OCI-LY7 (cell line): ENCODE results near the gene C1orf35. TPM values are rescaled to one million over a fixed set of nuclear protein-coding genes. Genes with fewer than 3 reads are reported as not detected.

Experiments used
- BruUV-seq: library from RNA; stranded (reverse); fragments of 400-500 nt; replicated peaks from 2 replicates; lab custom pipeline; 2021; lab: Mats Ljungman, UMichigan
- CTCF ChIA-PET: fragments of 300-600 bp; sonication (Branson Sonifier 250); formaldehyde crosslinking; loops from one replicate; lab custom pipeline; 2022; ENCODE audit warnings: antibody characterized with exemption; ENCODE audit not compliant: unreplicated experiment; lab: Charles Lee
- POLR2A ChIA-PET: fragments of 300-600 bp; sonication (Branson Sonifier 250); formaldehyde crosslinking; loops from one replicate; lab custom pipeline; 2022; ENCODE audit warnings: antibody characterized with exemption; lab: Charles Lee
- DNase-seq: peaks from one replicate; pipeline ENCODE4 v3.0.0-alpha.2; 2015; ENCODE audit warnings: low spot score
- H2AFZ ChIP-seq: fragments of 200-600 bp; sonication (generic), shearing (Covaris generic); 2 replicates; pipeline ENCODE4 v1.6.1; 2014; ENCODE audit warnings: mild to moderate bottlenecking, antibody characterized with exemption, low read length, moderate library complexity
- H3K27ac ChIP-seq: fragments of 200-600 bp; sonication (generic); 2 replicates; pipeline ENCODE4 v1.5.1; 2014; ENCODE audit warnings: mixed run types, low read depth, mild to moderate bottlenecking, moderate library complexity, low read length, inconsistent platforms; ENCODE audit not compliant: poor library complexity, severe bottlenecking
- H3K36me3 ChIP-seq: fragments of 200-600 bp; sonication (generic); 2 replicates; pipeline ENCODE4 v1.6.1; 2014; ENCODE audit warnings: mild to moderate bottlenecking, antibody characterized with exemption, low read length, moderate library complexity, mixed read lengths; ENCODE audit not compliant: insufficient read depth
- H3K4me1 ChIP-seq: fragments of 200-600 bp; sonication (generic); 2 replicates; pipeline ENCODE4 v1.5.1; 2014; ENCODE audit warnings: mild to moderate bottlenecking, low read length; ENCODE audit not compliant: insufficient read depth, poor library complexity, severe bottlenecking
- H3K4me2 ChIP-seq: fragments of 200-600 bp; sonication (generic); 2 replicates; pipeline ENCODE4 v1.6.1; 2014; ENCODE audit warnings: mild to moderate bottlenecking, low read length
- H3K4me3 ChIP-seq: fragments of 200-600 bp; sonication (generic); 2 replicates; pipeline ENCODE4 v1.5.1; 2014; ENCODE audit warnings: mild to moderate bottlenecking, low read depth, low read length; ENCODE audit not compliant: poor library complexity, severe bottlenecking
- H3K79me2 ChIP-seq: fragments of 200-600 bp; sonication (generic); 2 replicates; pipeline ENCODE4 v1.6.1; 2016; ENCODE audit warnings: low read depth, mild to moderate bottlenecking, low read length, moderate library complexity, mixed read lengths; ENCODE audit not compliant: insufficient read depth
- H3K9me2 ChIP-seq: fragments of 200-600 bp; sonication (generic); 2 replicates; pipeline ENCODE4 v1.6.1; 2016; ENCODE audit warnings: mild to moderate bottlenecking, low read length, mixed read lengths; ENCODE audit not compliant: insufficient read depth
- H3K9me3 ChIP-seq: fragments of 200-600 bp; sonication (generic); 2 replicates; pipeline ENCODE4 v1.6.1; 2014; ENCODE audit warnings: mild to moderate bottlenecking, mixed run types, low read length, mixed read lengths
- H4K20me1 ChIP-seq: fragments of 200-600 bp; sonication (generic); 2 replicates; pipeline ENCODE4 v1.6.1; 2014; ENCODE audit warnings: mild to moderate bottlenecking, antibody characterized with exemption, low read length, moderate library complexity, mixed read lengths; ENCODE audit not compliant: insufficient read depth
- EZH2phosphoT487 ChIP-seq: fragments of 200-600 bp; sonication (generic); IDR thresholded peaks from 2 replicates; pipeline ENCODE4 v1.6.1; 2018; ENCODE audit warnings: low read depth, borderline replicate concordance, mild to moderate bottlenecking, mixed run types, antibody characterized with exemption, low read length, moderate library complexity, mixed read lengths
- intact Hi-C: fragments of 100-400 bp; cut with micrococcal nuclease; formaldehyde crosslinking; loops from one replicate; pipeline ENCODE4 v1.10.0; 2022; ENCODE audit not compliant: unreplicated experiment
- total RNA-seq, 2 experiments: library from RNA; depleted of rRNA in 1 of 2; stranded (reverse); fragments of >200 nt in 1 of 2; shearing (Covaris generic) in 1 of 2; gene quantifications; 2 replicates each; pipeline ENCODE4 v1.2.3, GENCODE V29; 2014 to 2022
- TF ChIP-seq, protein P1 (sequence below): fragments of 200-600 bp; sonication (generic); conservative IDR thresholded peaks from 2 replicates; pipeline ENCODE4 v1.5.1; 2014; ENCODE audit warnings: mild to moderate bottlenecking, antibody characterized with exemption, low read length, moderate library complexity, mixed read lengths

The C1orf35 gene
- total RNA-seq, 2 experiments from 2014 or later = 30.7 to 33.3 TPM

DNA sequence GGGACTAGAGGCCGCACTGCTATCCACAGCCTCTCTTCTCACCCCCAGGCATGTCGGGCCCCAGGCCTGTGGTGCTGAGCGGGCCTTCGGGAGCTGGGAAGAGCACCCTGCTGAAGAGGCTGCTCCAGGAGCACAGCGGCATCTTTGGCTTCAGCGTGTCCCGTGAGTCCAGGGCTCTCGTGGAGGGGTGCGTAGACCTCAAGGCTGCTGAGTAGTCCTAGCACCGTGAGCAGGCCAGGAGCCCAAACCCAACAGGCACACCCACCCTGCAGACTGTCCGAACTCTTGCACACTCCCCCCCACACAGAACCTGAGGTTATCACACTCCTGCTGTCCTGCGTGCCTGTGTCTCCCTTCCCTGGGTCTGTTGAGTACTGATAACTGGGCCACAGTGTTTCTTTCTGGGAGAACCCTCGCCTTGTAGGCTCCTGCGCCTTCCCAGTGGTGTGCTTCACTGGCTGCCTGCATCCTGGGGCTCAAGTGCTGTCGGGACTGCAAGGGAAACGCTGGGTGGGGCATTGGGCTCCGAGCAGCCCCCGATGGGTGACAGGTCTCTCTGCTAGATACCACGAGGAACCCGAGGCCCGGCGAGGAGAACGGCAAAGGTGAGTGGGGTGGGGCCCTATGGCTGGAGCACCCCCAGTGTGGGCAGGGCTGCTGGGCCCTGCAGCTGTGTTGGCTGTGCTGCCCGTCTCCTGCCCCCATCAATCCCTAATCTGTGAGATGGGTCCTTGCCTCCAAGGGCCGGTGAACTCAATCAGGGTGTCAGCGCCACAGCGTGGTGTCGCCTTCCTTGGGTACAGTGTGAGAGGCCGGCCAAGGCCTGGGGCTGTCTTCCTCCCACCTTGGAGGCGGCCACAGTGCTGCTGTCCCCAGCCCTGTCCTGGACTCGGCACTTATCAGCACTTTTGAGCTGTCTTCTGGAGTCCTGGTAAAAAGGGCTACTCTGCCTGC lies 42.6 kb upstream of the C1orf35 start:
- Histone ChIP-seq H3K9me3 (no peaks in the 10 kb centered on the region), H4K20me1 (peaks cover 16% of the 10 kb centered on the region; the same call in 1 of the 2 replicates), H2AFZ (no peak overlapping the region), H3K9me2 (no peaks in the 10 kb centered on the region), H3K4me3 (no peak overlapping the region), H3K4me2 (no peak overlapping the region), H3K79me2 (peaks cover 42% of the 10 kb centered on the region), H3K36me3 (peaks cover 53% of the 10 kb centered on the region), H3K4me1 (peaks cover 52% of the 10 kb centered on the region), H3K27ac (no peak overlapping the region)
- CTCF ChIA-PET = no interaction called here
- POLR2A ChIA-PET = no interaction called here
- intact Hi-C loops = no loop called here
- TF ChIP-seq, protein P1, sequence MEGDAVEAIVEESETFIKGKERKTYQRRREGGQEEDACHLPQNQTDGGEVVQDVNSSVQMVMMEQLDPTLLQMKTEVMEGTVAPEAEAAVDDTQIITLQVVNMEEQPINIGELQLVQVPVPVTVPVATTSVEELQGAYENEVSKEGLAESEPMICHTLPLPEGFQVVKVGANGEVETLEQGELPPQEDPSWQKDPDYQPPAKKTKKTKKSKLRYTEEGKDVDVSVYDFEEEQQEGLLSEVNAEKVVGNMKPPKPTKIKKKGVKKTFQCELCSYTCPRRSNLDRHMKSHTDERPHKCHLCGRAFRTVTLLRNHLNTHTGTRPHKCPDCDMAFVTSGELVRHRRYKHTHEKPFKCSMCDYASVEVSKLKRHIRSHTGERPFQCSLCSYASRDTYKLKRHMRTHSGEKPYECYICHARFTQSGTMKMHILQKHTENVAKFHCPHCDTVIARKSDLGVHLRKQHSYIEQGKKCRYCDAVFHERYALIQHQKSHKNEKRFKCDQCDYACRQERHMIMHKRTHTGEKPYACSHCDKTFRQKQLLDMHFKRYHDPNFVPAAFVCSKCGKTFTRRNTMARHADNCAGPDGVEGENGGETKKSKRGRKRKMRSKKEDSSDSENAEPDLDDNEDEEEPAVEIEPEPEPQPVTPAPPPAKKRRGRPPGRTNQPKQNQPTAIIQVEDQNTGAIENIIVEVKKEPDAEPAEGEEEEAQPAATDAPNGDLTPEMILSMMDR = no peak
- TF ChIP-seq EZH2phosphoT487 = no peak
- DNase-seq = no peak
- no TSS peak for BruUV-seq

DNA sequence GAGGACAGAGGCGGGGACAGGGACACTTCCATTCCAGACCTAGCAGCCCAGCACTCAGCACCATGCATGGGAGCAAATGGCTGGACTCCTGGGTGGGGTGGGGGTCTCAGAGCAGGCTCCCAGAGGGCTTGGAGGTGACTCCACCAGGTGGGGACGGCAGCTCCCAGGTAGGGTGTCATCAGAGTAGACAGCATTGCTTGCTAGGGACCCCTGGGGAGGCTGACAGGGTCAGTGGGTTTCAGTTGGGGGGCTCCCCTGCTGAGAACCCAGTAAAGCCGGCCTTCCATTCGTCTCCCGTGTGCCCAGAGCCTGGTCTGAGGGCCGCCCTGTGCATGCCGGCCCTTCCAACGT lies 41.8 kb upstream of the C1orf35 start:
- CTCF ChIA-PET = interaction anchor here (0.6 kb wide), 1 partner anchor 20 kb away, joined by 3 read pairs; no protein-coding TSS in a partner anchor

More for the DNA sequence above, 41.8 kb upstream of the C1orf35 start:
- Histone ChIP-seq H3K27ac (no peak overlapping the region), H4K20me1 (peaks cover 16% of the 10 kb centered on the region; the same call in 1 of the 2 replicates), H3K9me2 (no peaks in the 10 kb centered on the region), H3K79me2 (peaks cover 47% of the 10 kb centered on the region), H3K36me3 (peaks cover 50% of the 10 kb centered on the region), H2AFZ (no peak overlapping the region), H3K4me3 (no peak overlapping the region), H3K4me2 (no peak overlapping the region), H3K4me1 (peaks cover 52% of the 10 kb centered on the region), H3K9me3 (no peaks in the 10 kb centered on the region)
- POLR2A ChIA-PET = no interaction called here
- BruUV-seq = no TSS peak
- TF ChIP-seq, protein P1 = no peak
- no peak for TF ChIP-seq EZH2phosphoT487
- no peak for DNase-seq
- intact Hi-C loops = no loop called here
